WTC11 (cell line): ENCODE data around the gene IFITM2.
"Not testable (repeated sequence)": the region's sequence is repeated elsewhere in the genome, so short reads cannot be mapped to it uniquely, and the experiment has no call there.

ENCODE experiments used
- CREM ChIP-seq: sonication (generic); formaldehyde crosslinking; IDR thresholded peaks from 2 replicates; pipeline ENCODE4 v1.8.1; 2022; ENCODE audit warnings: mild to moderate bottlenecking, missing genetic modification reagents, moderate library complexity
- FOXK1 ChIP-seq: sonication (generic); formaldehyde crosslinking; IDR thresholded peaks from 2 replicates; pipeline ENCODE4 v1.8.0; 2022; ENCODE audit warnings: mild to moderate bottlenecking, moderate library complexity, missing genetic modification reagents
- JUN ChIP-seq: sonication (generic); formaldehyde crosslinking; IDR thresholded peaks from 2 replicates; pipeline ENCODE4 v1.8.0; 2023; ENCODE audit warnings: mild to moderate bottlenecking, missing genetic modification reagents
- RELA ChIP-seq: sonication (generic); formaldehyde crosslinking; IDR thresholded peaks from 2 replicates; pipeline ENCODE4 v1.8.1; 2022; ENCODE audit warnings: missing genetic modification reagents, mild to moderate bottlenecking, borderline replicate concordance
- RORB ChIP-seq: fragments of 250-450 bp; sonication (Bioruptor Pico); IDR thresholded peaks from 2 replicates; pipeline ENCODE4 v1.9.0; 2021; ENCODE audit warnings: mild to moderate bottlenecking
- SMAD3 ChIP-seq: sonication (generic); formaldehyde crosslinking; IDR thresholded peaks from 2 replicates; pipeline ENCODE4 v1.8.0; 2022; ENCODE audit warnings: missing genetic modification reagents, mild to moderate bottlenecking, borderline replicate concordance
- SP1 ChIP-seq: sonication (generic); formaldehyde crosslinking; conservative IDR thresholded peaks from 2 replicates; pipeline ENCODE4 v1.8.1; 2022; ENCODE audit warnings: missing genetic modification reagents
- ZNF138 ChIP-seq: sonication (generic); formaldehyde crosslinking; conservative IDR thresholded peaks from 2 replicates; pipeline ENCODE4 v1.8.1; 2022; ENCODE audit warnings: mild to moderate bottlenecking, moderate library complexity, missing genetic modification reagents
- ZNF232 ChIP-seq: sonication (generic); formaldehyde crosslinking; IDR thresholded peaks from 2 replicates; pipeline ENCODE4 v1.8.0; 2022; ENCODE audit warnings: mild to moderate bottlenecking, missing genetic modification reagents
- TF ChIP-seq, protein P1 (sequence below): fragments of 200-600 bp; IDR thresholded peaks from 2 replicates; pipeline ENCODE4 v1.8.0; 2022; ENCODE audit warnings: antibody characterized with exemption
- TF ChIP-seq, protein P2 (sequence below): sonication (generic); formaldehyde crosslinking; IDR thresholded peaks from 2 replicates; pipeline ENCODE4 v1.8.0; 2022; ENCODE audit warnings: mild to moderate bottlenecking, missing genetic modification reagents
- TF ChIP-seq, protein P3 (sequence below): sonication (generic); formaldehyde crosslinking; IDR thresholded peaks from 2 replicates; pipeline ENCODE4 v1.8.0; 2022; ENCODE audit warnings: mild to moderate bottlenecking, missing genetic modification reagents
- TF ChIP-seq, protein P4 (sequence below): sonication (generic); formaldehyde crosslinking; IDR thresholded peaks from 2 replicates; pipeline ENCODE4 v1.8.0; 2022; ENCODE audit warnings: mild to moderate bottlenecking, missing genetic modification reagents

DNA sequence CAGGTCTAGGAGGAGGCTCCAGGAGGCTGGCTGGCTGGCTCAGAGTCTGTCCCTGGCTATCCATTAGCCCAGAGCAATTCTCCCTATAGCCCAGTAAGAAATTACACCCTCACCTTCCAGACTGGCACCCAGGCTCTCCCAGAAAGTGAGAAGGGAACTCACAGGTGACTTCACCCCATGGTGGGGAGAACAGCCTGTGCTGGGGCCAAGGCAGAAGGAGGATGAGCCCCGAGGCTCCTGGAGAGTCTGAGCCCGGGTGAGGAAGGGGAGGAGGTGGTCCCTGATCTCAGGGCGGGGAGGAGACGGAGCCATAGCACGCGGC lies 6.9 kb downstream of the IFITM2 start:
- TF ChIP-seq, protein P1, sequence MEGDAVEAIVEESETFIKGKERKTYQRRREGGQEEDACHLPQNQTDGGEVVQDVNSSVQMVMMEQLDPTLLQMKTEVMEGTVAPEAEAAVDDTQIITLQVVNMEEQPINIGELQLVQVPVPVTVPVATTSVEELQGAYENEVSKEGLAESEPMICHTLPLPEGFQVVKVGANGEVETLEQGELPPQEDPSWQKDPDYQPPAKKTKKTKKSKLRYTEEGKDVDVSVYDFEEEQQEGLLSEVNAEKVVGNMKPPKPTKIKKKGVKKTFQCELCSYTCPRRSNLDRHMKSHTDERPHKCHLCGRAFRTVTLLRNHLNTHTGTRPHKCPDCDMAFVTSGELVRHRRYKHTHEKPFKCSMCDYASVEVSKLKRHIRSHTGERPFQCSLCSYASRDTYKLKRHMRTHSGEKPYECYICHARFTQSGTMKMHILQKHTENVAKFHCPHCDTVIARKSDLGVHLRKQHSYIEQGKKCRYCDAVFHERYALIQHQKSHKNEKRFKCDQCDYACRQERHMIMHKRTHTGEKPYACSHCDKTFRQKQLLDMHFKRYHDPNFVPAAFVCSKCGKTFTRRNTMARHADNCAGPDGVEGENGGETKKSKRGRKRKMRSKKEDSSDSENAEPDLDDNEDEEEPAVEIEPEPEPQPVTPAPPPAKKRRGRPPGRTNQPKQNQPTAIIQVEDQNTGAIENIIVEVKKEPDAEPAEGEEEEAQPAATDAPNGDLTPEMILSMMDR: not testable (repeated sequence)
- not testable (repeated sequence) for TF ChIP-seq SP1; ZNF138 (CRISPR knock-in tag); RORB (CRISPR knock-in tag); ZNF232 (CRISPR knock-in tag); RELA (CRISPR knock-in tag); SMAD3; JUN (CRISPR knock-in tag); FOXK1 (CRISPR knock-in tag); CREM (CRISPR knock-in tag)
- TF ChIP-seq, protein P2, sequence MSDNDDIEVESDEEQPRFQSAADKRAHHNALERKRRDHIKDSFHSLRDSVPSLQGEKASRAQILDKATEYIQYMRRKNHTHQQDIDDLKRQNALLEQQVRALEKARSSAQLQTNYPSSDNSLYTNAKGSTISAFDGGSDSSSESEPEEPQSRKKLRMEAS (CRISPR knock-in tag): not testable (repeated sequence)
- TF ChIP-seq, protein P3, sequence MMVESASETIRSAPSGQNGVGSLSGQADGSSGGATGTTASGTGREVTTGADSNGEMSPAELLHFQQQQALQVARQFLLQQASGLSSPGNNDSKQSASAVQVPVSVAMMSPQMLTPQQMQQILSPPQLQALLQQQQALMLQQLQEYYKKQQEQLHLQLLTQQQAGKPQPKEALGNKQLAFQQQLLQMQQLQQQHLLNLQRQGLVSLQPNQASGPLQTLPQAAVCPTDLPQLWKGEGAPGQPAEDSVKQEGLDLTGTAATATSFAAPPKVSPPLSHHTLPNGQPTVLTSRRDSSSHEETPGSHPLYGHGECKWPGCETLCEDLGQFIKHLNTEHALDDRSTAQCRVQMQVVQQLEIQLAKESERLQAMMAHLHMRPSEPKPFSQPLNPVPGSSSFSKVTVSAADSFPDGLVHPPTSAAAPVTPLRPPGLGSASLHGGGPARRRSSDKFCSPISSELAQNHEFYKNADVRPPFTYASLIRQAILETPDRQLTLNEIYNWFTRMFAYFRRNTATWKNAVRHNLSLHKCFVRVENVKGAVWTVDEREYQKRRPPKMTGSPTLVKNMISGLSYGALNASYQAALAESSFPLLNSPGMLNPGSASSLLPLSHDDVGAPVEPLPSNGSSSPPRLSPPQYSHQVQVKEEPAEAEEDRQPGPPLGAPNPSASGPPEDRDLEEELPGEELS (CRISPR knock-in tag): not testable (repeated sequence)
- TF ChIP-seq, protein P4, sequence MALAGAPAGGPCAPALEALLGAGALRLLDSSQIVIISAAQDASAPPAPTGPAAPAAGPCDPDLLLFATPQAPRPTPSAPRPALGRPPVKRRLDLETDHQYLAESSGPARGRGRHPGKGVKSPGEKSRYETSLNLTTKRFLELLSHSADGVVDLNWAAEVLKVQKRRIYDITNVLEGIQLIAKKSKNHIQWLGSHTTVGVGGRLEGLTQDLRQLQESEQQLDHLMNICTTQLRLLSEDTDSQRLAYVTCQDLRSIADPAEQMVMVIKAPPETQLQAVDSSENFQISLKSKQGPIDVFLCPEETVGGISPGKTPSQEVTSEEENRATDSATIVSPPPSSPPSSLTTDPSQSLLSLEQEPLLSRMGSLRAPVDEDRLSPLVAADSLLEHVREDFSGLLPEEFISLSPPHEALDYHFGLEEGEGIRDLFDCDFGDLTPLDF (CRISPR knock-in tag): not testable (repeated sequence)
